Stomach (tissue), 9 donors: ENCODE measurements around the gene WASF2. TPM values are rescaled to one million over a fixed set of nuclear protein-coding genes. Genes with fewer than 3 reads are reported as not detected.

Source experiments
- DNase-seq, 2 donors: peaks; one replicate each; pipeline versions ENCODE4 v3.0.0 to v3.0.0-alpha.2; 2013 to 2019
- H3K27ac ChIP-seq, 5 donors: fragments of 200-600 bp in 4 of 5; sonication (generic) in 4 of 5; one replicate each; pipeline ENCODE4 v1.5.1; 2013 to 2019; ENCODE audit warnings: mild to moderate bottlenecking in 1 of 5, moderate library complexity in 1 of 5
- H3K27me3 ChIP-seq, 3 donors: fragments of 200-600 bp; sonication (generic); one replicate each; pipeline ENCODE4 v1.5.1; 2017 to 2019; ENCODE audit warnings: mixed run types in 1 of 3
- H3K36me3 ChIP-seq, 4 donors: fragments of 200-600 bp; sonication (generic); 1 replicate in 3 of 4; 2 replicates in 1 of 4; pipeline ENCODE4 v1.5.1; 2016 to 2019
- H3K4me1 ChIP-seq, 4 donors: fragments of 200-600 bp; sonication (generic); one replicate each; pipeline ENCODE4 v1.5.1; 2016 to 2019
- H3K4me3 ChIP-seq, 4 donors: fragments of 200-600 bp; sonication (generic) in 3 of 4; one replicate each; pipeline ENCODE4 v1.5.1; 2016 to 2019; ENCODE audit warnings: mild to moderate bottlenecking in 1 of 4
- H3K9me3 ChIP-seq, 4 donors: fragments of 200-600 bp; sonication (generic); one replicate each; pipeline ENCODE4 v1.5.1; 2016 to 2019
- CTCF ChIP-seq, 7 experiments: fragments of 450-650 bp in 4 of 7; fragments of 200-600 bp in 3 of 7; sonication (generic) in 3 of 7; IDR thresholded peaks; one replicate each; pipeline ENCODE4 v1.5.1; 2016 to 2019; ENCODE audit warnings: antibody characterized with exemption in 7 of 7, control low read depth in 2 of 7, mild to moderate bottlenecking in 1 of 7
- EP300 ChIP-seq: sonication (generic); formaldehyde crosslinking; IDR thresholded peaks from one replicate; pipeline ENCODE4 v1.6.1; 2017; ENCODE audit warnings: antibody characterized with exemption
- POLR2A ChIP-seq, 4 donors: fragments of 450-650 bp; IDR thresholded peaks; one replicate each; pipeline ENCODE4 v1.6.1; 2016; ENCODE audit warnings: antibody characterized with exemption in 4 of 4, control low read depth in 2 of 4, mild to moderate bottlenecking in 1 of 4, moderate library complexity in 1 of 4
- POLR2AphosphoS5 ChIP-seq, 3 donors: sonication (generic); formaldehyde crosslinking; IDR thresholded peaks; one replicate each; pipeline ENCODE4 v1.6.1; 2016; ENCODE audit warnings: antibody characterized with exemption in 3 of 3
- WGBS, 5 donors: extraction: QIAGEN DNeasy Blood & Tissue Kit in 3 of 5; methylation state at CpG; one replicate each; pipeline versions ENCODE4 v1.1.5 to v1.1.7; 2013 to 2018; 5-methylcytosine and 5-hydroxymethylcytosine counted together
- intact Hi-C: fragments of 100-400 bp; cut with DNase I; formaldehyde crosslinking; loops from one replicate; pipeline ENCODE4 v1.15.1; 2023; ENCODE audit warnings: low total_unique reads
- polyA plus RNA-seq, 3 donors: library from polyadenylated mRNA; stranded (reverse); fragments of 200-250 nt; gene quantifications; one replicate each; pipeline ENCODE4 v1.2.3, GENCODE V29; 2013
- total RNA-seq, 5 donors: library from RNA; depleted of rRNA; stranded (reverse); fragments of >200 nt; gene quantifications; one replicate each; pipeline versions ENCODE4 v1.1.0 to v1.2.3, GENCODE V29; 2014 to 2016
- donor health status: healthy with polysubstance abuse.
- donor health status: Bipolar disorder and iron deficiency.
- donor health status: healthy.

WASF2 gene
- total and polyA plus RNA-seq, 8 donors, result 24.7 to 82.1 (median 54.7) TPM

- H3K4me3 ChIP-seq, result no peak overlapping the region
- H3K27ac ChIP-seq, result peak overlapping the region in 1 of 5 donors; percentile 9
- DNase-seq, result no peak
- H3K9me3 ChIP-seq, result no peaks in the 10 kb centered on the region
- no peaks in the 10 kb centered on the region for H3K27me3 ChIP-seq
- intact Hi-C loops, result no loop called here
- TF ChIP-seq EP300 (no peak), POLR2AphosphoS5 (IDR thresholded peaks at IDR 0.05) (no peak), POLR2A (IDR thresholded peaks at IDR 0.05) (no peak), CTCF (IDR thresholded peaks at IDR 0.05) (no peak)
- H3K36me3 ChIP-seq, result peaks cover 0 to 32% (median 10%) of the 10 kb centered on the region in 4 donors
- WGBS, 5 donors, result 87 to 100% (median 92%) methylated on average over 2 of the region's 2 CpGs
- H3K4me1 ChIP-seq, result peaks cover 35 to 93% (median 69%) of the 10 kb centered on the region in 4 donors
Observed at GRCh38 chr1:27483659-27484058, 6.3 kb downstream of the WASF2 start.

GRCh38 chr1:27481994-27482620 is 7.9 kb downstream of the WASF2 start:
- TF ChIP-seq EP300, result no peak
- TF ChIP-seq POLR2A (IDR thresholded peaks at IDR 0.05), result no peak
- TF ChIP-seq POLR2AphosphoS5 (IDR thresholded peaks at IDR 0.05), result no peak
- no peak for TF ChIP-seq CTCF (IDR thresholded peaks at IDR 0.05)
- H3K27me3 ChIP-seq, result no peaks in the 10 kb centered on the region
- peaks cover 0 to 34% (median 10%) of the 10 kb centered on the region in 4 donors for H3K36me3 ChIP-seq
- intact Hi-C loops, result no loop called here
- H3K4me3 ChIP-seq, result no peak overlapping the region
- no peaks in the 10 kb centered on the region for H3K9me3 ChIP-seq
- no peak for DNase-seq
- H3K4me1 ChIP-seq, result peaks cover 25 to 92% (median 64%) of the 10 kb centered on the region in 4 donors
- peak overlapping the region in 1 of 5 donors; percentile 14 for H3K27ac ChIP-seq
- 72 to 85% (median 80%) methylated on average over 2 of the region's 2 CpGs for WGBS, 5 donors

GRCh38 chr1:27478098-27478497 is 11.9 kb downstream of the WASF2 start:
- peaks cover 37 to 95% (median 64%) of the 10 kb centered on the region in 4 donors for H3K4me1 ChIP-seq
- 89 to 96% (median 94%) methylated on average over 4 of the region's 4 CpGs for WGBS, 5 donors
- no peak for DNase-seq

GRCh38 chr1:27476237-27476636 is 13.7 kb downstream of the WASF2 start:
- Histone ChIP-seq H3K36me3 (peaks cover 0 to 18% (median under 1%) of the 10 kb centered on the region in 4 donors), H3K4me1 (peaks cover 32 to 93% (median 60%) of the 10 kb centered on the region in 4 donors), H3K4me3 (no peak overlapping the region), H3K27me3 (no peaks in the 10 kb centered on the region), H3K9me3 (no peaks in the 10 kb centered on the region), H3K27ac (peak overlapping the region in 1 of 5 donors; percentile 4)
- intact Hi-C loops, result no loop called here
- WGBS, 5 donors, result 83 to 95% (median 90%) methylated on average over 2 of the region's 2 CpGs
- TF ChIP-seq POLR2A (IDR thresholded peaks at IDR 0.05), result no peak
- TF ChIP-seq CTCF (IDR thresholded peaks at IDR 0.05), result no peak
- no peak for TF ChIP-seq POLR2AphosphoS5 (IDR thresholded peaks at IDR 0.05)
- no peak for TF ChIP-seq EP300
- DNase-seq, result no peak

More at GRCh38 chr1:27478098-27478497, 11.9 kb downstream of the WASF2 start:
- Histone ChIP-seq H3K27me3 (no peaks in the 10 kb centered on the region), H3K27ac (no peak overlapping the region), H3K4me3 (no peak overlapping the region), H3K9me3 (no peaks in the 10 kb centered on the region), H3K36me3 (peaks cover 0 to 21% (median 3%) of the 10 kb centered on the region in 4 donors)
- intact Hi-C loops, result no loop called here
- no peak for TF ChIP-seq POLR2A (IDR thresholded peaks at IDR 0.05)
- no peak for TF ChIP-seq POLR2AphosphoS5 (IDR thresholded peaks at IDR 0.05)
- TF ChIP-seq CTCF (IDR thresholded peaks at IDR 0.05), result no peak
- TF ChIP-seq EP300, result no peak
